HepG2 (cell line): ENCODE results near the gene GJD3. TPM values are rescaled to one million over a fixed set of nuclear protein-coding genes. Genes with fewer than 3 reads are reported as not detected.
A peak's percentile ranks its signal among the peaks of the same experiment; 100 is the strongest.

Experiments
- CREB1 ChIP-seq, 2 experiments: fragments of 450-650 bp in 1 of 2; IDR thresholded peaks; 2 replicates each; pipeline ENCODE4 v1.6.1; 2016 to 2017; ENCODE audit warnings: control low read depth in 1 of 2, mild to moderate bottlenecking in 1 of 2, missing compliant biosample characterization in 1 of 2, missing genetic modification characterization in 1 of 2
- FOXA1 ChIP-seq, 2 experiments: fragments of 450-650 bp in 1 of 2; sonication (generic) in 1 of 2; formaldehyde crosslinking in 1 of 2; IDR thresholded peaks; 2 replicates each; pipeline versions ENCODE4 v1.4.0 to v1.6.1; 2016 to 2020; ENCODE audit warnings: missing genetic modification reagents in 1 of 2
- GATAD1 ChIP-seq: IDR thresholded peaks from 2 replicates; pipeline ENCODE4 v1.6.1; 2016; ENCODE audit warnings: missing genetic modification reagents, missing compliant biosample characterization
- HNRNPLL ChIP-seq: fragments of 200-400 bp; formaldehyde crosslinking; IDR thresholded peaks from 2 replicates; pipeline ENCODE4 v1.6.1; 2017; ENCODE audit warnings: mild to moderate bottlenecking, low read depth, low read length; ENCODE audit not compliant: poor library complexity, severe bottlenecking
- ISL2 ChIP-seq: sonication (generic); formaldehyde crosslinking; IDR thresholded peaks from 2 replicates; pipeline ENCODE4 v1.5.0; 2020; ENCODE audit warnings: missing genetic modification reagents
- JUND ChIP-seq: sonication (generic); formaldehyde crosslinking; IDR thresholded peaks from 2 replicates; pipeline ENCODE4 v1.8.0; 2022; ENCODE audit warnings: mild to moderate bottlenecking, missing genetic modification reagents
- KLF12 ChIP-seq: sonication (generic); formaldehyde crosslinking; IDR thresholded peaks from 2 replicates; pipeline ENCODE4 v1.4.0; 2020; ENCODE audit warnings: missing genetic modification reagents, borderline replicate concordance
- KMT2B ChIP-seq: IDR thresholded peaks from 2 replicates; pipeline ENCODE4 v1.6.1; 2016; ENCODE audit warnings: missing genetic modification reagents, missing compliant biosample characterization
- MAFK ChIP-seq, 2 experiments: IDR thresholded peaks in 1 of 2; conservative IDR thresholded peaks in 1 of 2; 2 replicates each; pipeline ENCODE4 v1.6.1; 2011; ENCODE audit warnings: improper control_type of control experiment in 2 of 2, low read length in 2 of 2
- MEIS2 ChIP-seq: sonication (generic); formaldehyde crosslinking; IDR thresholded peaks from 2 replicates; pipeline ENCODE4 v1.9.0; 2021; ENCODE audit warnings: mild to moderate bottlenecking, missing genetic modification reagents
- NR3C1 ChIP-seq: sonication (generic); formaldehyde crosslinking; IDR thresholded peaks from 2 replicates; pipeline ENCODE4 v1.4.0; 2020; ENCODE audit warnings: missing genetic modification reagents
- POLR2AphosphoS5 ChIP-seq: IDR thresholded peaks from 2 replicates; pipeline ENCODE4 v1.6.1; 2012; ENCODE audit warnings: low read depth, low read length
- STAG1 ChIP-seq: sonication (generic); formaldehyde crosslinking; IDR thresholded peaks from 2 replicates; pipeline ENCODE4 v1.4.0; 2020; ENCODE audit warnings: missing genetic modification reagents
- THRA ChIP-seq: sonication (generic); formaldehyde crosslinking; IDR thresholded peaks from 2 replicates; pipeline ENCODE4 v1.4.0; 2020; ENCODE audit warnings: missing genetic modification reagents, borderline replicate concordance
- YEATS2 ChIP-seq: sonication (generic); formaldehyde crosslinking; IDR thresholded peaks from 2 replicates; pipeline ENCODE4 v1.4.0; 2020; ENCODE audit warnings: missing genetic modification reagents, borderline replicate concordance
- ZFP62 ChIP-seq: sonication (generic); formaldehyde crosslinking; IDR thresholded peaks from 2 replicates; pipeline ENCODE4 v1.4.0; 2020; ENCODE audit warnings: missing genetic modification reagents
- ZMAT5 ChIP-seq: sonication (generic); formaldehyde crosslinking; IDR thresholded peaks from 2 replicates; pipeline ENCODE4 v1.5.0; 2020; ENCODE audit warnings: mild to moderate bottlenecking, low read depth, missing genetic modification reagents, borderline replicate concordance
- ZNF207 ChIP-seq: fragments of 450-650 bp; IDR thresholded peaks from 2 replicates; pipeline ENCODE4 v1.6.1; 2016; ENCODE audit warnings: antibody characterized with exemption, borderline replicate concordance
- ZNF234 ChIP-seq: sonication (generic); formaldehyde crosslinking; conservative IDR thresholded peaks from 2 replicates; pipeline ENCODE4 v1.5.1; 2020; ENCODE audit warnings: mild to moderate bottlenecking, missing genetic modification reagents
- ZNF281 ChIP-seq: sonication (generic); formaldehyde crosslinking; IDR thresholded peaks from 2 replicates; pipeline ENCODE4 v1.4.0; 2020; ENCODE audit warnings: missing genetic modification reagents, borderline replicate concordance
- ZNF33B ChIP-seq: sonication (generic); formaldehyde crosslinking; IDR thresholded peaks from 2 replicates; pipeline ENCODE4 v1.5.1; 2020; ENCODE audit warnings: mild to moderate bottlenecking, missing genetic modification reagents
- ZNF362 ChIP-seq: sonication (generic); formaldehyde crosslinking; IDR thresholded peaks from 2 replicates; pipeline ENCODE4 v1.4.0; 2020; ENCODE audit warnings: missing genetic modification reagents, mild to moderate bottlenecking, borderline replicate concordance
- ZNF496 ChIP-seq: sonication (generic); formaldehyde crosslinking; IDR thresholded peaks from 2 replicates; pipeline ENCODE4 v1.8.1; 2023; ENCODE audit warnings: mild to moderate bottlenecking, moderate library complexity, missing genetic modification reagents; ENCODE audit not compliant: insufficient replicate concordance
- ZNF652 ChIP-seq: IDR thresholded peaks from 2 replicates; pipeline ENCODE4 v1.6.1; 2016; ENCODE audit warnings: low read depth, borderline replicate concordance
- ZNF720 ChIP-seq: sonication (generic); formaldehyde crosslinking; IDR thresholded peaks from 2 replicates; pipeline ENCODE4 v1.4.0; 2020; ENCODE audit warnings: missing genetic modification reagents
- polyA plus RNA-seq, 8 experiments: library from polyadenylated mRNA; depleted of rRNA in 3 of 8; stranded (reverse) in 7 of 8; unstranded in 1 of 8; fragments of >200 nt; fragmentation: Illumina TruSeq in 4 of 8; extraction: Trizol in 4 of 8; gene quantifications; 2 replicates each; pipeline versions ENCODE4 v1.2.1 to v1.2.3, GENCODE V29; 2011 to 2016; ENCODE audit warnings: low read depth in 4 of 8, missing spikeins in 1 of 8, mixed read lengths in 1 of 8; ENCODE audit not compliant: insufficient read depth in 1 of 8
- total RNA-seq, 5 experiments: library from RNA; depleted of rRNA; stranded (reverse); fragments of >200 nt; fragmentation: Illumina TruSeq; extraction: Trizol; gene quantifications; 2 replicates each; pipeline ENCODE4 v1.2.3, GENCODE V29; 2016; ENCODE audit warnings: low read depth in 1 of 5

GJD3 gene
- total and polyA plus RNA-seq, 2 of the 13 experiments (the other 11 are each of a cell fraction or from before 2014, with no cell fraction given), result not detected

- TF ChIP-seq MAFK (conservative IDR thresholded peaks at IDR 0.05 in 1 of 2, IDR thresholded peaks at IDR 0.05 in 1 of 2; ENCODE audit: low read length in 2 of 2) (no peak), KMT2B (CRISPR knock-in tag) (no peak), ISL2 (CRISPR knock-in tag) (peak; percentile 22; the same call in 1 of the 2 replicates), GATAD1 (CRISPR knock-in tag) (0 out of 2 replicates have a peak, but pooled peaks have one; percentile 49), KLF12 (no peak), ZNF652 (CRISPR knock-in tag) (peak; percentile 56; the same call in 1 of the 2 replicates), STAG1 (peak; percentile 99), ZFP62 (CRISPR knock-in tag) (no peak), JUND (CRISPR knock-in tag) (no peak), ZMAT5 (no peak), YEATS2 (CRISPR knock-in tag) (peak; percentile 56; the same call in 1 of the 2 replicates), THRA (CRISPR knock-in tag) (peak; percentile 63), ZNF496 (CRISPR knock-in tag) (no peak), CREB1 (IDR thresholded peaks at IDR 0.05) (no peak), CREB1 (CRISPR knock-in tag; IDR thresholded peaks at IDR 0.05) (no peak), NR3C1 (CRISPR knock-in tag) (no peak), ZNF720 (CRISPR knock-in tag) (no peak), ZNF234 (CRISPR knock-in tag) (no peak), ZNF362 (no peak), ZNF207 (no peak), MEIS2 (no peak), HNRNPLL (peak; percentile 47), ZNF33B (CRISPR knock-in tag) (0 out of 2 replicates have a peak, but pooled peaks have one; percentile 76), ZNF281 (CRISPR knock-in tag) (peak; percentile 37; the same call in 1 of the 2 replicates), POLR2AphosphoS5 (no peak), FOXA1 (IDR thresholded peaks at IDR 0.05) (no peak), FOXA1 (CRISPR knock-in tag; IDR thresholded peaks at IDR 0.05) (peak; percentile 45; the same call in 1 of the 2 replicates)
Observed at GRCh38 chr17:40355123-40355803, 9.3 kb downstream of the GJD3 start (continued).
